WTC11 (cell line): ENCODE data around the gene MYNN. TPM values are rescaled to one million over a fixed set of nuclear protein-coding genes. Genes with fewer than 3 reads are reported as not detected.

Source experiments
- ATAC-seq: fragments of 200-7000 bp; cut with Tn5 transposase; 2 replicates; pipeline ENCODE4 v1.10.0; 2021; ENCODE audit warnings: mild to moderate bottlenecking, moderate library complexity
- CTCF ChIA-PET: fragments of 300-600 bp; sonication (Branson Sonifier 250); formaldehyde crosslinking; loops from one replicate; lab custom pipeline; 2021; ENCODE audit warnings: antibody characterized with exemption; lab: Charles Lee
- POLR2A ChIA-PET: fragments of 350-600 bp; sonication (Branson Sonifier 250); formaldehyde crosslinking; loops from one replicate; lab custom pipeline; 2021; ENCODE audit warnings: antibody characterized with exemption; lab: Charles Lee
- DNase-seq: peaks from one replicate; pipeline ENCODE4 v3.0.0; 2021; ENCODE audit warnings: low spot score
- H3K27ac Mint-ChIP-seq: 2 replicates; pipeline ENCODE4 v1.8.0; 2021; ENCODE audit warnings: mixed read lengths
- H3K27me3 Mint-ChIP-seq: 2 replicates; pipeline ENCODE4 v1.8.0; 2021; ENCODE audit warnings: low read depth, mild to moderate bottlenecking, moderate library complexity, mixed read lengths
- H3K36me3 Mint-ChIP-seq: 2 replicates; pipeline ENCODE4 v1.8.0; 2021; ENCODE audit warnings: mixed read lengths
- H3K4me1 Mint-ChIP-seq: 2 replicates; pipeline ENCODE4 v1.8.0; 2022; ENCODE audit warnings: mixed read lengths
- H3K4me3 Mint-ChIP-seq: 2 replicates; pipeline ENCODE4 v1.8.0; 2021; ENCODE audit warnings: mild to moderate bottlenecking, moderate library complexity, mixed read lengths
- H3K9me3 Mint-ChIP-seq: 2 replicates; pipeline ENCODE4 v1.8.0; 2021; ENCODE audit warnings: mixed read lengths
- ATF1 ChIP-seq: sonication (generic); formaldehyde crosslinking; IDR thresholded peaks from 2 replicates; pipeline ENCODE4 v1.8.1; 2023; ENCODE audit warnings: mild to moderate bottlenecking, moderate library complexity, missing genetic modification reagents
- ATF3 ChIP-seq: sonication (generic); formaldehyde crosslinking; conservative IDR thresholded peaks from 2 replicates; pipeline ENCODE4 v1.8.1; 2022; ENCODE audit warnings: mild to moderate bottlenecking, missing genetic modification reagents
- ATF6 ChIP-seq: sonication (generic); formaldehyde crosslinking; IDR thresholded peaks from 2 replicates; pipeline ENCODE4 v1.8.1; 2023; ENCODE audit warnings: mild to moderate bottlenecking, missing genetic modification reagents
- FOXK1 ChIP-seq: sonication (generic); formaldehyde crosslinking; IDR thresholded peaks from 2 replicates; pipeline ENCODE4 v1.8.0; 2022; ENCODE audit warnings: mild to moderate bottlenecking, moderate library complexity, missing genetic modification reagents
- MXD4 ChIP-seq: fragments of 250-450 bp; sonication (Bioruptor Pico); IDR thresholded peaks from 2 replicates; pipeline ENCODE4 v1.8.0; 2021; ENCODE audit warnings: mild to moderate bottlenecking, moderate library complexity, borderline replicate concordance
- NFATC4 ChIP-seq: fragments of 250-450 bp; sonication (Bioruptor Pico); IDR thresholded peaks from 2 replicates; pipeline ENCODE4 v1.9.0; 2021; ENCODE audit warnings: mild to moderate bottlenecking
- NR3C1 ChIP-seq: sonication (generic); formaldehyde crosslinking; conservative IDR thresholded peaks from 2 replicates; pipeline ENCODE4 v1.8.1; 2023; ENCODE audit warnings: low read depth, mild to moderate bottlenecking, missing genetic modification reagents
- SP1 ChIP-seq: sonication (generic); formaldehyde crosslinking; conservative IDR thresholded peaks from 2 replicates; pipeline ENCODE4 v1.8.1; 2022; ENCODE audit warnings: missing genetic modification reagents
- TP53 ChIP-seq: sonication (generic); formaldehyde crosslinking; IDR thresholded peaks from 2 replicates; pipeline ENCODE4 v1.8.1; 2023; ENCODE audit warnings: mild to moderate bottlenecking, missing genetic modification reagents
- USF1 ChIP-seq: sonication (generic); formaldehyde crosslinking; IDR thresholded peaks from 2 replicates; pipeline ENCODE4 v1.8.0; 2022; ENCODE audit warnings: mild to moderate bottlenecking, missing genetic modification reagents
- ZNF121 ChIP-seq: sonication (generic); formaldehyde crosslinking; IDR thresholded peaks from 2 replicates; pipeline ENCODE4 v1.8.0; 2023; ENCODE audit warnings: missing genetic modification reagents
- ZNF138 ChIP-seq: sonication (generic); formaldehyde crosslinking; conservative IDR thresholded peaks from 2 replicates; pipeline ENCODE4 v1.8.1; 2022; ENCODE audit warnings: mild to moderate bottlenecking, moderate library complexity, missing genetic modification reagents
- ZNF219 ChIP-seq: sonication (generic); formaldehyde crosslinking; IDR thresholded peaks from 2 replicates; pipeline ENCODE4 v1.8.0; 2023; ENCODE audit warnings: missing genetic modification reagents, mild to moderate bottlenecking, borderline replicate concordance
- ZNF396 ChIP-seq: fragments of 250-450 bp; sonication (Bioruptor Pico); IDR thresholded peaks from 2 replicates; pipeline ENCODE4 v1.8.0; 2021; ENCODE audit warnings: mild to moderate bottlenecking, moderate library complexity, borderline replicate concordance
- ZNF671 ChIP-seq: fragments of 250-450 bp; sonication (Bioruptor Pico); IDR thresholded peaks from 2 replicates; pipeline ENCODE4 v1.8.0; 2021; ENCODE audit warnings: mild to moderate bottlenecking
- total RNA-seq: library from RNA; stranded (reverse); gene quantifications from 3 replicates; pipeline ENCODE4 v1.2.3, GENCODE V29; 2021
- TF ChIP-seq, protein P1 (sequence below): sonication (generic); formaldehyde crosslinking; IDR thresholded peaks from 2 replicates; pipeline ENCODE4 v1.8.0; 2022; ENCODE audit warnings: mild to moderate bottlenecking, missing genetic modification reagents
- TF ChIP-seq, protein P2 (sequence below): sonication (generic); formaldehyde crosslinking; IDR thresholded peaks from 2 replicates; pipeline ENCODE4 v1.8.1; 2023; ENCODE audit warnings: mild to moderate bottlenecking, missing genetic modification reagents, moderate library complexity
- TF ChIP-seq, protein P3 (sequence below): sonication (generic); formaldehyde crosslinking; IDR thresholded peaks from 2 replicates; pipeline ENCODE4 v1.8.0; 2022; ENCODE audit warnings: mild to moderate bottlenecking, missing genetic modification reagents
- TF ChIP-seq, protein P4 (sequence below): sonication (generic); formaldehyde crosslinking; IDR thresholded peaks from 2 replicates; pipeline ENCODE4 v1.8.0; 2022; ENCODE audit warnings: mild to moderate bottlenecking, missing genetic modification reagents

The MYNN gene
- total RNA-seq, 1 experiment from 2014 or later: 14.3 TPM

DNA sequence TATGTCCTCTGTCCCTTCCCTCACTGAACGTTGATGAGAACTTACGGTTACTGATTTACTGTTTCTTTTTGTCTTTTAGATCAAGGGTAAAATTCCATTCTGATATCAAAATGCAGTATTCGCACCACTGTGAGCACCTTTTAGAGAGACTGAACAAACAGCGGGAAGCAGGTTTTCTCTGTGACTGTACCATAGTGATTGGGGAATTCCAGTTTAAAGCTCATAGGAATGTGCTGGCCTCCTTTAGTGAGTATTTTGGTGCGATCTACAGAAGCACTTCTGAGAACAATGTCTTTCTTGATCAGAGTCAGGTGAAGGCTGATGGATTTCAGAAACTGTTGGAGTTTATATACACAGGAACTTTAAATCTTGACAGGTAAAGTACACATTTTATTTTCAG lies 990 bp downstream of the MYNN start:
- H3K9me3 Mint-ChIP-seq: no peaks in the 10 kb centered on the region
- POLR2A ChIA-PET: no interaction called here
- ATAC-seq: no peak
- peak overlapping the region; percentile 100 for H3K27ac Mint-ChIP-seq
- H3K4me3 Mint-ChIP-seq: peak overlapping the region; percentile 98
- DNase-seq: no peak
- CTCF ChIA-PET: interaction anchor here (0.6 kb wide), 2 partner anchors 53 to 636 kb away, joined by 3 read pairs; no protein-coding TSS in a partner anchor
- H3K36me3 Mint-ChIP-seq: peaks cover 34% of the 10 kb centered on the region
- no peaks in the 10 kb centered on the region; the same call in 1 of the 2 replicates for H3K27me3 Mint-ChIP-seq
- TF ChIP-seq TP53 (CRISPR knock-in tag) (no peak), SP1 (CRISPR knock-in tag) (no peak), ATF6 (CRISPR knock-in tag) (no peak), NR3C1 (CRISPR knock-in tag) (no peak)
- TF ChIP-seq, protein P1, sequence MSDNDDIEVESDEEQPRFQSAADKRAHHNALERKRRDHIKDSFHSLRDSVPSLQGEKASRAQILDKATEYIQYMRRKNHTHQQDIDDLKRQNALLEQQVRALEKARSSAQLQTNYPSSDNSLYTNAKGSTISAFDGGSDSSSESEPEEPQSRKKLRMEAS (CRISPR knock-in tag): no peak
- TF ChIP-seq, protein P2, sequence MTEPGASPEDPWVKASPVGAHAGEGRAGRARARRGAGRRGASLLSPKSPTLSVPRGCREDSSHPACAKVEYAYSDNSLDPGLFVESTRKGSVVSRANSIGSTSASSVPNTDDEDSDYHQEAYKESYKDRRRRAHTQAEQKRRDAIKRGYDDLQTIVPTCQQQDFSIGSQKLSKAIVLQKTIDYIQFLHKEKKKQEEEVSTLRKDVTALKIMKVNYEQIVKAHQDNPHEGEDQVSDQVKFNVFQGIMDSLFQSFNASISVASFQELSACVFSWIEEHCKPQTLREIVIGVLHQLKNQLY (CRISPR knock-in tag): no peak
- peaks cover 35% of the 10 kb centered on the region for H3K4me1 Mint-ChIP-seq

DNA sequence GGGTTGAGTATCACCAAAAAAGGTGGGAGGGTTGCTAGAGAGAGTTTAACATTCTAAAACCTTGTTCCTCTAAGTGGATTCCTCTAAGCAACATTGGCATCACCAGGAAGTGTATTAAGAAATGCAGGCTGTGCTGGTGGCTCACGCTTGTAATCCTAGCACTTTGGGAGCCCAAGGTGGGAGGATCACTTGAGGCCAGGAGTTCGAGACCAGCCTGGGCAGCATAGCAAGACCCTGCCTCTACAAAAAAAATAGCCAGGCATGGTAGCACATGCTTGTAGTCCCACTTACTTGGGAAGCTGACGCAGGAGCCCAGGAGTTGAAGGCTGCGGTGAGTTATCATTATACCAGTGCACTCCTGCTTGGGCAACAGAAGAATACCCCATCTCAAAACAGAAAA lies 4.6 kb downstream of the MYNN start:
- no peak overlapping the region for H3K4me3 Mint-ChIP-seq
- ATAC-seq (no peak), DNase-seq (no peak)
- ChIA-PET POLR2A (no interaction called here), CTCF (no interaction called here)
- no peak overlapping the region for H3K27ac Mint-ChIP-seq
- H3K9me3 Mint-ChIP-seq: no peaks in the 10 kb centered on the region
- peaks cover 29% of the 10 kb centered on the region for H3K4me1 Mint-ChIP-seq
- H3K36me3 Mint-ChIP-seq: peaks cover 62% of the 10 kb centered on the region
- TF ChIP-seq ATF1 (no peak), ZNF121 (CRISPR knock-in tag) (peak; percentile 55; the same call in 1 of the 2 replicates)
- no peaks in the 10 kb centered on the region for H3K27me3 Mint-ChIP-seq

DNA sequence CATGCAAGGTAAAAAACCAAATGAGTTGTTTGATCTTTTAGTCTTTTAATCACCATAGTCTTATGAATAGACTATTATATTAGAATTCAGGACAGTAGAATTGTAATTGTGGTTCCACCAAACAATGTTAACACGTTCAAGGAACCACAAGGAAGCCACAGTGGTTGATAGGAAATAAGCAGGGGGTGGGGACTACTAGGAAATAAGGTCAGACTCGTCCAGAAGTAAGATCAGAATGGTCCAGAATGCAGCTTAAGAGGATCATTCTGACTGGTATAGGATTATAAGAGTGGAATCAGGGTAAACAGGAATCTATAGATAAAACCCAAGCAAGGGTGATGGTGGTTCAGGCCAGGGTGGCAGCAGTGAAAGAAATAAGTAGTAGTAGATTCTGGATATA lies 7.5 kb downstream of the MYNN start:
- H3K27ac Mint-ChIP-seq: no peak overlapping the region
- DNase-seq (no peak), ATAC-seq (no peak)
- H3K9me3 Mint-ChIP-seq: no peaks in the 10 kb centered on the region
- no peaks in the 10 kb centered on the region for H3K27me3 Mint-ChIP-seq
- H3K4me3 Mint-ChIP-seq: no peak overlapping the region
- H3K36me3 Mint-ChIP-seq: peaks cover 64% of the 10 kb centered on the region
- ChIA-PET CTCF (no interaction called here), POLR2A (no interaction called here)
- peaks cover 10% of the 10 kb centered on the region for H3K4me1 Mint-ChIP-seq
- no peak for TF ChIP-seq MXD4 (CRISPR knock-in tag)
- no peak for TF ChIP-seq ATF3 (CRISPR knock-in tag)
- no peak for TF ChIP-seq ZNF219 (CRISPR knock-in tag)
- no peak for TF ChIP-seq ZNF671 (CRISPR knock-in tag)
- TF ChIP-seq, protein P3, sequence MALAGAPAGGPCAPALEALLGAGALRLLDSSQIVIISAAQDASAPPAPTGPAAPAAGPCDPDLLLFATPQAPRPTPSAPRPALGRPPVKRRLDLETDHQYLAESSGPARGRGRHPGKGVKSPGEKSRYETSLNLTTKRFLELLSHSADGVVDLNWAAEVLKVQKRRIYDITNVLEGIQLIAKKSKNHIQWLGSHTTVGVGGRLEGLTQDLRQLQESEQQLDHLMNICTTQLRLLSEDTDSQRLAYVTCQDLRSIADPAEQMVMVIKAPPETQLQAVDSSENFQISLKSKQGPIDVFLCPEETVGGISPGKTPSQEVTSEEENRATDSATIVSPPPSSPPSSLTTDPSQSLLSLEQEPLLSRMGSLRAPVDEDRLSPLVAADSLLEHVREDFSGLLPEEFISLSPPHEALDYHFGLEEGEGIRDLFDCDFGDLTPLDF (CRISPR knock-in tag): no peak
- TF ChIP-seq, protein P4, sequence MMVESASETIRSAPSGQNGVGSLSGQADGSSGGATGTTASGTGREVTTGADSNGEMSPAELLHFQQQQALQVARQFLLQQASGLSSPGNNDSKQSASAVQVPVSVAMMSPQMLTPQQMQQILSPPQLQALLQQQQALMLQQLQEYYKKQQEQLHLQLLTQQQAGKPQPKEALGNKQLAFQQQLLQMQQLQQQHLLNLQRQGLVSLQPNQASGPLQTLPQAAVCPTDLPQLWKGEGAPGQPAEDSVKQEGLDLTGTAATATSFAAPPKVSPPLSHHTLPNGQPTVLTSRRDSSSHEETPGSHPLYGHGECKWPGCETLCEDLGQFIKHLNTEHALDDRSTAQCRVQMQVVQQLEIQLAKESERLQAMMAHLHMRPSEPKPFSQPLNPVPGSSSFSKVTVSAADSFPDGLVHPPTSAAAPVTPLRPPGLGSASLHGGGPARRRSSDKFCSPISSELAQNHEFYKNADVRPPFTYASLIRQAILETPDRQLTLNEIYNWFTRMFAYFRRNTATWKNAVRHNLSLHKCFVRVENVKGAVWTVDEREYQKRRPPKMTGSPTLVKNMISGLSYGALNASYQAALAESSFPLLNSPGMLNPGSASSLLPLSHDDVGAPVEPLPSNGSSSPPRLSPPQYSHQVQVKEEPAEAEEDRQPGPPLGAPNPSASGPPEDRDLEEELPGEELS (CRISPR knock-in tag): no peak
- no peak for TF ChIP-seq ZNF138
- no peak for TF ChIP-seq USF1 (CRISPR knock-in tag)
- TF ChIP-seq NFATC4 (CRISPR knock-in tag): no peak
- no peak for TF ChIP-seq ZNF396 (CRISPR knock-in tag)
- no peak for TF ChIP-seq FOXK1 (CRISPR knock-in tag)
